Measurements from ENCODE around the gene KDR.

Gene KDR

GRCh38 chr4:55125087-55125721, at the start of gene KDR:
Gene KDR, minus strand, starts transcription at chr4:55125595. Its CDS starts 302 bp downstream, at chr4:55125293.
- peaks cover 19% of the 10 kb centered on the region for H3K27me3 ChIP-seq (ENCODE audit: low read depth, low read length)
- no peaks in the 10 kb centered on the region for H3K36me3 ChIP-seq (ENCODE audit: control insufficient read depth in 1 of 2, insufficient read depth in 2 of 2, low read length in 2 of 2)
- no peak within 1 kb of the TSS for H3K27ac ChIP-seq (ENCODE audit: low read length)
- H3K9me3 ChIP-seq (ENCODE audit: control insufficient read depth in 1 of 2, low read length in 2 of 2), result no peaks in the 10 kb centered on the region
- H3K4me1 ChIP-seq (ENCODE audit: control insufficient read depth in 1 of 2, insufficient read depth in 2 of 2, low read length in 2 of 2), result peaks cover 0 to 18% of the 10 kb centered on the region in 2 donors
- H3K4me3 ChIP-seq (ENCODE audit: low read depth in 1 of 2, low read length in 2 of 2), result peak within 1 kb of the TSS; percentile 37 to 57

GRCh38 chr4:55173580-55173979, 48.2 kb upstream of the KDR start:
- Histone ChIP-seq H3K27ac (ENCODE audit: low read length) (no peak overlapping the region), H3K9me3 (ENCODE audit: control insufficient read depth in 1 of 2, low read length in 2 of 2) (no peaks in the 10 kb centered on the region), H3K4me3 (ENCODE audit: low read depth in 1 of 2, low read length in 2 of 2) (no peak overlapping the region), H3K36me3 (ENCODE audit: control insufficient read depth in 1 of 2, insufficient read depth in 2 of 2, low read length in 2 of 2) (no peaks in the 10 kb centered on the region), H3K27me3 (ENCODE audit: low read depth, low read length) (no peaks in the 10 kb centered on the region), H3K4me1 (ENCODE audit: control insufficient read depth in 1 of 2, insufficient read depth in 2 of 2, low read length in 2 of 2) (no peaks in the 10 kb centered on the region)

DNA sequence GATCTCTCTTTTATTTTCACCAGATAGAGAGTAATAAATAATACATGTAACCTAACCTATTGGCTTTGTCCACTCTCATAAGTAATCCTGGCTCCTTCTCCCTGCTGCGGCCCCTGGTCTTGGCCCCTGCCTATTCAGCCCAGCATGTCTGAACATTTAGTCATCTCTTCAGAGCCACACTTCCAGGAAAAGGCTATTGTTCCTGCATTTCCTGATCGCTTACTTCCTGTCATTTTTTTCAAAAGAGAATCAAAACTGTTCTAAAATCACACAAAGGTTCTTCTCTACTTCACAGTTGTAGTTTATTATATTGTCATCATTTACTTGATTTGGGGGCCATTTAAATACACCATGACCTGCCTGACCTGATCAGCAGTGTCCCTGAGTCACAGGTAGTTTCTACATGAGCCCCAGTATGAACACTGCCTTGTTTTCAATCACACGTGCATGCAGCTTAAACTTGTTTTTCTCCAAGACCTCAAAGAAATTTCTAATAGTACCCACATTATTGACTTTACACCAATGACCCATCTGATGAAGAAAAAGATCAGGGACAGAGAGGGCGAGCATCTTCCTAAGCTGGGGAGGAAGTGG, 47.4 kb upstream of the KDR start:
- Histone ChIP-seq H3K27ac (ENCODE audit: low read length) (no peak overlapping the region), H3K4me3 (ENCODE audit: low read depth in 1 of 2, low read length in 2 of 2) (no peak overlapping the region), H3K27me3 (ENCODE audit: low read depth, low read length) (no peaks in the 10 kb centered on the region), H3K9me3 (ENCODE audit: control insufficient read depth in 1 of 2, low read length in 2 of 2) (no peaks in the 10 kb centered on the region), H3K36me3 (ENCODE audit: control insufficient read depth in 1 of 2, insufficient read depth in 2 of 2, low read length in 2 of 2) (no peaks in the 10 kb centered on the region), H3K4me1 (ENCODE audit: control insufficient read depth in 1 of 2, insufficient read depth in 2 of 2, low read length in 2 of 2) (no peaks in the 10 kb centered on the region)

GRCh38 chr4:55170462-55170861, 45.1 kb upstream of the KDR start:
- Histone ChIP-seq H3K27ac (ENCODE audit: low read length) (no peak overlapping the region), H3K9me3 (ENCODE audit: control insufficient read depth in 1 of 2, low read length in 2 of 2) (no peaks in the 10 kb centered on the region)

DNA sequence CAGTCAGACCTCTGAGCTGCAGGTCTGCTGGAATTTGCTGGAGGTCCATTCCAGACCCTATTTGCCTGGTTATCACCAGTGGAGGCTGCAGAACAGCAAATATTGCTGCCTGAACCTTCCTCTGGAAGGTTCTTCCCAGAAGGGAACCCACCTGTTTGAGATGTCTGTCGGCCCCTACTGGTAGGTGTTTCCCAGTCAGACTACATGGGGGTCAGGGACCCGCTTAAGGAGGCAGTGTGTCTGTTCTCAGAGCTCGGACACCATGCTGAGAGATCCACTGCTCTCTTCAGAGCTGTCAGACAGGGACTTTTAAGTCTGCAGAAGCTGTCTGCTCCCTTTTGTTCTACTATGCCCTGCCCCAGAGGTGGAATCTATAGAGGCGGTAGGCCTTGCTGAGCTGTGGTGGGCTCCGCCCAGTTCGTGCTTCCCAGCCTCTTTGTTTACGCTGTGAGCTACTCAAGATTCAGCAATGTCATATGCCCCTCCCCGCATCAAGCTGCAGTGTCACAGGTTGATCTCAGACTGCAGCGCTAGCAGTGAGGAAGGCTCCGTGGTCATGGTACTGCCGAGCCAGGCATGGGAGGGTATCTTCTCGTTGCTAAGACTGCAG, 44.1 kb upstream of the KDR start:
- H3K36me3 ChIP-seq (ENCODE audit: control insufficient read depth in 1 of 2, insufficient read depth in 2 of 2, low read length in 2 of 2), result no peaks in the 10 kb centered on the region
- H3K27ac ChIP-seq (ENCODE audit: low read length), result no peak overlapping the region

More at GRCh38 chr4:55170462-55170861, 45.1 kb upstream of the KDR start:
- Histone ChIP-seq H3K4me1 (ENCODE audit: control insufficient read depth in 1 of 2, insufficient read depth in 2 of 2, low read length in 2 of 2) (no peaks in the 10 kb centered on the region), H3K4me3 (ENCODE audit: low read depth in 1 of 2, low read length in 2 of 2) (no peak overlapping the region), H3K27me3 (ENCODE audit: low read depth, low read length) (no peaks in the 10 kb centered on the region), H3K36me3 (ENCODE audit: control insufficient read depth in 1 of 2, insufficient read depth in 2 of 2, low read length in 2 of 2) (no peaks in the 10 kb centered on the region)

GRCh38 chr4:55162396-55162795, 37.0 kb upstream of the KDR start:
- Histone ChIP-seq H3K27me3 (ENCODE audit: low read depth, low read length) (no peaks in the 10 kb centered on the region), H3K4me3 (ENCODE audit: low read depth in 1 of 2, low read length in 2 of 2) (no peak overlapping the region), H3K9me3 (ENCODE audit: control insufficient read depth in 1 of 2, low read length in 2 of 2) (no peaks in the 10 kb centered on the region), H3K27ac (ENCODE audit: low read length) (no peak overlapping the region), H3K4me1 (ENCODE audit: control insufficient read depth in 1 of 2, insufficient read depth in 2 of 2, low read length in 2 of 2) (peaks cover 0 to 6% of the 10 kb centered on the region in 2 donors), H3K36me3 (ENCODE audit: control insufficient read depth in 1 of 2, insufficient read depth in 2 of 2, low read length in 2 of 2) (no peaks in the 10 kb centered on the region)

More for the DNA sequence above, 44.1 kb upstream of the KDR start:
- H3K27me3 ChIP-seq (ENCODE audit: low read depth, low read length), result no peaks in the 10 kb centered on the region
- H3K4me3 ChIP-seq (ENCODE audit: low read depth in 1 of 2, low read length in 2 of 2), result no peak overlapping the region
- no peaks in the 10 kb centered on the region for H3K9me3 ChIP-seq (ENCODE audit: control insufficient read depth in 1 of 2, low read length in 2 of 2)
- H3K4me1 ChIP-seq (ENCODE audit: control insufficient read depth in 1 of 2, insufficient read depth in 2 of 2, low read length in 2 of 2), result no peaks in the 10 kb centered on the region

DNA sequence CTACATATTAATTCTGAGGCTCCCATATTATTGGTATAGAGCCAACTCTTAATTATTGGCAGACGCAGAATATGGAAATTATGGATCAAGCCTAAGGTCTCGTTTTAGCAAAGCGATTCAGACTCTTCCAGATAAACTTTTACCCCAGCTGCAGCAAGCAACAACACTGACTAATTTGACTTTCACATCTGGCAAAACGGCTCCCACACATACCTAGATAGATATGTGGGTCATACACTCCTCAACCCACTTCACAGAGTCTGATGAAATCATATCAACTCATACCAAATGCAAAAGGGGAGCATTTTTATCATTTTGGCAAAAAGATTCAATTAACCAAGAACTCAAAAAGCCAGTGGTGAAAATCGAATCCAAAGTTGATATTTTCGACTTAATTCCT, 36.3 kb upstream of the KDR start:
- H3K36me3 ChIP-seq (ENCODE audit: control insufficient read depth in 1 of 2, insufficient read depth in 2 of 2, low read length in 2 of 2), result no peaks in the 10 kb centered on the region
- H3K27me3 ChIP-seq (ENCODE audit: low read depth, low read length), result no peaks in the 10 kb centered on the region
- H3K4me1 ChIP-seq (ENCODE audit: control insufficient read depth in 1 of 2, insufficient read depth in 2 of 2, low read length in 2 of 2), result peaks cover 0 to 6% of the 10 kb centered on the region in 2 donors
- H3K4me3 ChIP-seq (ENCODE audit: low read depth in 1 of 2, low read length in 2 of 2), result no peak overlapping the region
- no peak overlapping the region for H3K27ac ChIP-seq (ENCODE audit: low read length)
- no peaks in the 10 kb centered on the region for H3K9me3 ChIP-seq (ENCODE audit: control insufficient read depth in 1 of 2, low read length in 2 of 2)

GRCh38 chr4:55159851-55160250, 34.5 kb upstream of the KDR start:
- no peak overlapping the region for H3K27ac ChIP-seq (ENCODE audit: low read length)
- H3K27me3 ChIP-seq (ENCODE audit: low read depth, low read length), result no peaks in the 10 kb centered on the region
- no peaks in the 10 kb centered on the region for H3K36me3 ChIP-seq (ENCODE audit: control insufficient read depth in 1 of 2, insufficient read depth in 2 of 2, low read length in 2 of 2)
- H3K9me3 ChIP-seq (ENCODE audit: control insufficient read depth in 1 of 2, low read length in 2 of 2), result no peaks in the 10 kb centered on the region
- H3K4me1 ChIP-seq (ENCODE audit: control insufficient read depth in 1 of 2, insufficient read depth in 2 of 2, low read length in 2 of 2), result peaks cover 0 to 6% of the 10 kb centered on the region in 2 donors
- H3K4me3 ChIP-seq (ENCODE audit: low read depth in 1 of 2, low read length in 2 of 2), result no peak overlapping the region

GRCh38 chr4:55158957-55159356, 33.6 kb upstream of the KDR start:
- Histone ChIP-seq H3K36me3 (ENCODE audit: control insufficient read depth in 1 of 2, insufficient read depth in 2 of 2, low read length in 2 of 2) (no peaks in the 10 kb centered on the region), H3K4me1 (ENCODE audit: control insufficient read depth in 1 of 2, insufficient read depth in 2 of 2, low read length in 2 of 2) (peaks cover 0 to 6% of the 10 kb centered on the region in 2 donors), H3K27ac (ENCODE audit: low read length) (no peak overlapping the region), H3K27me3 (ENCODE audit: low read depth, low read length) (no peaks in the 10 kb centered on the region), H3K4me3 (ENCODE audit: low read depth in 1 of 2, low read length in 2 of 2) (no peak overlapping the region), H3K9me3 (ENCODE audit: control insufficient read depth in 1 of 2, low read length in 2 of 2) (no peaks in the 10 kb centered on the region)

- H3K4me3 ChIP-seq (ENCODE audit: low read depth in 1 of 2, low read length in 2 of 2), result peak overlapping the region in 1 of 2 donors; percentile 14
- H3K27ac ChIP-seq (ENCODE audit: low read length), result no peak overlapping the region
- no peaks in the 10 kb centered on the region for H3K9me3 ChIP-seq (ENCODE audit: control insufficient read depth in 1 of 2, low read length in 2 of 2)
- no peaks in the 10 kb centered on the region for H3K27me3 ChIP-seq (ENCODE audit: low read depth, low read length)
- H3K36me3 ChIP-seq (ENCODE audit: control insufficient read depth in 1 of 2, insufficient read depth in 2 of 2, low read length in 2 of 2), result no peaks in the 10 kb centered on the region
- H3K4me1 ChIP-seq (ENCODE audit: control insufficient read depth in 1 of 2, insufficient read depth in 2 of 2, low read length in 2 of 2), result peaks cover 0 to 6% of the 10 kb centered on the region in 2 donors
These were observed 32.3 kb upstream of the KDR start for GRCh38 chr4:55157559-55158277.

DNA sequence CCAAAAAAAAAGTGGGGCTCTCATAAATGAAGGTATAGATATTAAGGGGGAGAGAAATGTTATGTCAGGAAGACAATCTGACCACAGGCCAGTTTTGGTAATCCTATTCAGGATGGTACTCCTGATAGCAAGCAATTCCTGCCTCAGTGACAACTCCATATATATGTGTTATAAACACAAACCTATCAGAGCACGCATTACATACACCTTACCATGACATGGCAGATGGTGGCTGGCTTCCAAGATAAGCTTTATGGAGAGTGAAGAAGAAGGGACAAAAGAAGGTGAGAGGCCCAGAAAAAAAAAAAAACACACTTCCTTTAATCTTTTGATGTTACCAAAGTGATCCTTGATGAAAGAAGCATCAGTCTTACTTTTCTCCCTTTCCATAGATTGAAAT, 29.5 kb upstream of the KDR start:
- no peak overlapping the region for H3K4me3 ChIP-seq (ENCODE audit: low read depth in 1 of 2, low read length in 2 of 2)
- H3K4me1 ChIP-seq (ENCODE audit: control insufficient read depth in 1 of 2, insufficient read depth in 2 of 2, low read length in 2 of 2), result peaks cover 0 to 6% of the 10 kb centered on the region in 2 donors
- no peak overlapping the region for H3K27ac ChIP-seq (ENCODE audit: low read length)
- H3K27me3 ChIP-seq (ENCODE audit: low read depth, low read length), result no peaks in the 10 kb centered on the region
- no peaks in the 10 kb centered on the region for H3K36me3 ChIP-seq (ENCODE audit: control insufficient read depth in 1 of 2, insufficient read depth in 2 of 2, low read length in 2 of 2)
- H3K9me3 ChIP-seq (ENCODE audit: control insufficient read depth in 1 of 2, low read length in 2 of 2), result no peaks in the 10 kb centered on the region

Data from muscle layer of duodenum (tissue), 2 donors.